Fibroblast of lung (primary cell): ENCODE data around the gene SPDYE2. TPM values are rescaled to one million over a fixed set of nuclear protein-coding genes. Genes with fewer than 3 reads are reported as not detected.
A peak's percentile ranks its signal among the peaks of the same experiment; 100 is the strongest.
"Not testable (repeated sequence)": the region's sequence is repeated elsewhere in the genome, so short reads cannot be mapped to it uniquely, and the experiment has no call there.

ENCODE experiments used
- DNase-seq, 2 donors: peaks; one replicate each; pipeline versions ENCODE4 v3.0.0 to v3.0.0-alpha.2; 2010; ENCODE audit warnings: low read depth in 2 of 2
- H2AFZ ChIP-seq: 2 replicates; pipeline ENCODE4 v1.5.1; 2012; ENCODE audit warnings: low read length, control low read depth, inconsistent platforms
- H3K27ac ChIP-seq: 2 replicates; pipeline ENCODE4 v1.5.1; 2011; ENCODE audit warnings: low read length, control low read depth; ENCODE audit not compliant: insufficient read depth
- H3K27me3 ChIP-seq: 2 replicates; pipeline ENCODE4 v1.5.1; 2011; ENCODE audit warnings: mild to moderate bottlenecking, low read length; ENCODE audit not compliant: control insufficient read depth, insufficient read depth
- H3K36me3 ChIP-seq: 2 replicates; pipeline ENCODE4 v1.5.1; 2011; ENCODE audit warnings: low read length; ENCODE audit not compliant: control insufficient read depth, insufficient read depth
- H3K4me1 ChIP-seq: 2 replicates; pipeline ENCODE4 v1.5.1; 2011; ENCODE audit warnings: low read length; ENCODE audit not compliant: control insufficient read depth, insufficient read depth; ENCODE audit errors: extremely low read depth
- H3K4me2 ChIP-seq: 2 replicates; pipeline ENCODE4 v1.5.1; 2011; ENCODE audit warnings: low read length, control low read depth; ENCODE audit not compliant: insufficient read depth; ENCODE audit errors: extremely low read depth
- H3K4me3 ChIP-seq, 4 experiments: fragments of 200-600 bp in 1 of 4; sonication (generic) in 1 of 4; replicated peaks in 1 of 4; 2 replicates each; pipeline ENCODE4 v1.5.1; 2011 to 2016; ENCODE audit warnings: low read length in 4 of 4, low read depth in 3 of 4, mild to moderate bottlenecking in 3 of 4, control low read depth in 2 of 4, inconsistent platforms in 1 of 4, mixed read lengths in 1 of 4; ENCODE audit not compliant: insufficient read depth in 1 of 4; ENCODE audit errors: control extremely low read depth in 1 of 4
- H3K79me2 ChIP-seq: 2 replicates; pipeline ENCODE4 v1.5.1; 2012; ENCODE audit warnings: mild to moderate bottlenecking, low read length, inconsistent platforms; ENCODE audit not compliant: control insufficient read depth, insufficient read depth
- H3K9ac ChIP-seq: 2 replicates; pipeline ENCODE4 v1.5.1; 2011; ENCODE audit warnings: mild to moderate bottlenecking, low read length, control low read depth; ENCODE audit not compliant: insufficient read depth
- H3K9me3 ChIP-seq: 2 replicates; pipeline ENCODE4 v1.5.1; 2012; ENCODE audit warnings: low read depth, low read length; ENCODE audit not compliant: control insufficient read depth, insufficient read depth
- H4K20me1 ChIP-seq: 2 replicates; pipeline ENCODE4 v1.5.1; 2011; ENCODE audit warnings: low read length; ENCODE audit not compliant: control insufficient read depth, insufficient read depth; ENCODE audit errors: extremely low read depth
- polyA plus RNA-seq, 2 donors: library from polyadenylated mRNA; depleted of rRNA in 1 of 2; stranded (reverse) in 1 of 2; unstranded in 1 of 2; fragments of >200 nt; gene quantifications; 2 replicates each; pipeline ENCODE4 v1.2.1, GENCODE V29; 2011 to 2012; ENCODE audit warnings: missing spikeins in 1 of 2
- total RNA-seq: library from RNA; depleted of rRNA; stranded (reverse); fragments of >200 nt; gene quantifications from 2 replicates; pipeline ENCODE4 v1.2.1, GENCODE V29; 2014

SPDYE2 gene
- total and polyA plus RNA-seq, 2 donors (not counting 1 experiment from before 2014, with no cell fraction given) = not detected

GRCh38 chr7:102611675-102612325 lies 60.8 kb downstream of the SPDYE2 start:
- DNase-seq = peak; percentile 3
- H3K9ac ChIP-seq, H3K9me3 ChIP-seq, H3K27ac ChIP-seq, H4K20me1 ChIP-seq, H2AFZ ChIP-seq, H3K36me3 ChIP-seq, H3K27me3 ChIP-seq, H3K4me2 ChIP-seq, H3K79me2 ChIP-seq, H3K4me1 ChIP-seq: not testable (repeated sequence)
- H3K4me3 ChIP-seq = peak overlapping the region in 1 of 4 experiments; percentile 14

Other genes starting within 250 kb of the SPDYE2 start
- not detected in 2 replicates for gene SPDYE6, start 194.8 kb upstream of the SPDYE2 start, total RNA-seq
- not detected in 2 replicates for gene SPDYE6, start 194.8 kb upstream of the SPDYE2 start, polyA plus RNA-seq
- gene PRKRIP1, start 154.9 kb upstream of the SPDYE2 start, total RNA-seq = 12.3 and 16.3 TPM in 2 replicates
- gene PRKRIP1, start 154.9 kb upstream of the SPDYE2 start, polyA plus RNA-seq = 12.4 and 13.8 TPM in 2 replicates
- gene ORAI2, start 117.7 kb upstream of the SPDYE2 start, total RNA-seq = 14.9 and 26.6 TPM in 2 replicates
- gene ORAI2, start 117.7 kb upstream of the SPDYE2 start, polyA plus RNA-seq = 20.3 and 22.1 TPM in 2 replicates
- gene ALKBH4, start 86.4 kb upstream of the SPDYE2 start, total RNA-seq = 11.6 and 13.2 TPM in 2 replicates
- gene ALKBH4, start 86.4 kb upstream of the SPDYE2 start, polyA plus RNA-seq = 3.7 and 4.3 TPM in 2 replicates
- gene LRWD1, start 86.2 kb upstream of the SPDYE2 start, total RNA-seq = 14.5 and 18.7 TPM in 2 replicates
- 7.4 and 12.1 TPM in 2 replicates for gene LRWD1, start 86.2 kb upstream of the SPDYE2 start, polyA plus RNA-seq
- 27.0 and 37.2 TPM in 2 replicates for gene POLR2J, start 72.3 kb upstream of the SPDYE2 start, total RNA-seq
- 55.3 and 91.2 TPM in 2 replicates for gene POLR2J, start 72.3 kb upstream of the SPDYE2 start, polyA plus RNA-seq
- gene RASA4B, start 33.4 kb upstream of the SPDYE2 start, total RNA-seq = 1.5 and 2.1 TPM in 2 replicates
- gene RASA4B, start 33.4 kb upstream of the SPDYE2 start, polyA plus RNA-seq = 0.68 and 1.4 TPM in 2 replicates
- 1.0 and 3.8 TPM in 2 replicates for gene UPK3BL2, start 7.5 kb upstream of the SPDYE2 start, total RNA-seq
- gene UPK3BL2, start 7.5 kb upstream of the SPDYE2 start, polyA plus RNA-seq = 1.4 and 1.9 TPM in 2 replicates
- gene POLR2J3, start 21.4 kb downstream of the SPDYE2 start, total RNA-seq = 19.5 and 28.6 TPM in 2 replicates
- 29.3 and 42.5 TPM in 2 replicates for gene POLR2J3, start 21.4 kb downstream of the SPDYE2 start, polyA plus RNA-seq
- 2.1 and 6.2 TPM in 2 replicates for gene RASA4, start 65.5 kb downstream of the SPDYE2 start, total RNA-seq
- 3.5 and 4.5 TPM in 2 replicates for gene RASA4, start 65.5 kb downstream of the SPDYE2 start, polyA plus RNA-seq
- gene UPK3BL1, start 91.6 kb downstream of the SPDYE2 start, total RNA-seq = 5.4 and 9.8 TPM in 2 replicates
- gene UPK3BL1, start 91.6 kb downstream of the SPDYE2 start, polyA plus RNA-seq = 0.21 and 2.3 TPM in 2 replicates
- gene SPDYE2B, start 99.1 kb downstream of the SPDYE2 start, total RNA-seq = not detected in 2 replicates
- not detected in 2 replicates for gene SPDYE2B, start 99.1 kb downstream of the SPDYE2 start, polyA plus RNA-seq
- 1.5 and 2.1 TPM in 2 replicates for gene POLR2J2, start 120.4 kb downstream of the SPDYE2 start, total RNA-seq
- 1.1 and 1.4 TPM in 2 replicates for gene POLR2J2, start 120.4 kb downstream of the SPDYE2 start, polyA plus RNA-seq
- 8.2 and 9.9 TPM in 2 replicates for gene FAM185A, start 197.8 kb downstream of the SPDYE2 start, total RNA-seq
- 3.1 and 4.0 TPM in 2 replicates for gene FAM185A, start 197.8 kb downstream of the SPDYE2 start, polyA plus RNA-seq